OCI-LY1 (cell line): Measurements from ENCODE around the gene CYP2A13.

ENCODE experiments used
- H2AFZ ChIP-seq: fragments of 200-600 bp; sonication (generic), shearing (Covaris generic); 2 replicates; pipeline ENCODE4 v1.6.0; 2014; ENCODE audit warnings: antibody characterized with exemption, mild to moderate bottlenecking, low read length
- H3F3A ChIP-seq: fragments of 200-600 bp; sonication (generic), shearing (Covaris generic); 2 replicates; pipeline ENCODE4 v1.6.0; 2014; ENCODE audit warnings: mild to moderate bottlenecking, antibody characterized with exemption, low read length, moderate library complexity; ENCODE audit not compliant: insufficient read depth
- H3K27ac ChIP-seq: fragments of 200-600 bp; sonication (generic); 2 replicates; pipeline ENCODE4 v1.5.1; 2014; ENCODE audit warnings: low read length, mixed run types, mild to moderate bottlenecking, low read depth; ENCODE audit not compliant: poor library complexity, severe bottlenecking
- H3K27me3 ChIP-seq: fragments of 200-600 bp; sonication (generic); 2 replicates; pipeline ENCODE4 v1.6.0; 2014; ENCODE audit warnings: antibody characterized with exemption, mild to moderate bottlenecking, low read length, moderate library complexity; ENCODE audit not compliant: insufficient read depth
- H3K36me3 ChIP-seq: fragments of 200-600 bp; sonication (generic); 2 replicates; pipeline ENCODE4 v1.6.1; 2014; ENCODE audit warnings: mild to moderate bottlenecking, antibody characterized with exemption, low read length, moderate library complexity, mixed read lengths; ENCODE audit not compliant: insufficient read depth
- H3K4me1 ChIP-seq: fragments of 200-600 bp; sonication (generic); 2 replicates; pipeline ENCODE4 v1.5.1; 2014; ENCODE audit warnings: mild to moderate bottlenecking, low read length, moderate library complexity; ENCODE audit not compliant: insufficient read depth, severe bottlenecking
- H3K4me2 ChIP-seq: fragments of 200-600 bp; sonication (generic), shearing (Covaris generic); 2 replicates; pipeline ENCODE4 v1.6.1; 2014; ENCODE audit warnings: low read length
- H3K4me3 ChIP-seq: fragments of 200-600 bp; sonication (generic); 2 replicates; pipeline ENCODE4 v1.5.1; 2014; ENCODE audit warnings: low read length, low read depth, mild to moderate bottlenecking, mixed read lengths; ENCODE audit not compliant: poor library complexity, severe bottlenecking
- H3K79me2 ChIP-seq: fragments of 200-600 bp; shearing (Covaris generic); 2 replicates; pipeline ENCODE4 v1.6.1; 2016; ENCODE audit warnings: mixed run types, low read length, mixed read lengths; ENCODE audit not compliant: insufficient read depth
- H3K9ac ChIP-seq: fragments of 200-600 bp; sonication (generic), shearing (Covaris generic); 2 replicates; pipeline ENCODE4 v1.6.1; 2014; ENCODE audit warnings: mild to moderate bottlenecking, low read length, mixed read lengths
- H3K9me2 ChIP-seq: fragments of 200-600 bp; sonication (generic), shearing (Covaris generic); 2 replicates; pipeline ENCODE4 v1.6.1; 2014; ENCODE audit warnings: low read depth, mild to moderate bottlenecking, low read length, mixed read lengths
- H3K9me3 ChIP-seq: fragments of 200-600 bp; shearing (Covaris generic); 2 replicates; pipeline ENCODE4 v1.6.1; 2014; ENCODE audit warnings: low read length, mixed read lengths
- H4K20me1 ChIP-seq: fragments of 200-600 bp; sonication (generic), shearing (Covaris generic); 2 replicates; pipeline ENCODE4 v1.6.0; 2016; ENCODE audit warnings: mild to moderate bottlenecking, low read length; ENCODE audit not compliant: insufficient read depth
- EZH2 ChIP-seq: fragments of 200-600 bp; sonication (generic), shearing (Covaris generic); IDR thresholded peaks from 2 replicates; pipeline ENCODE4 v1.8.0; 2017; ENCODE audit warnings: borderline replicate concordance, mixed run types, mild to moderate bottlenecking, antibody characterized with exemption, low read length, moderate library complexity, mixed read lengths
- TF ChIP-seq, protein P1 (sequence below): fragments of 200-600 bp; sonication (generic), shearing (Covaris generic); IDR thresholded peaks from 2 replicates; pipeline ENCODE4 v1.5.1; 2017; ENCODE audit warnings: mild to moderate bottlenecking, antibody characterized with exemption, low read length, moderate library complexity, mixed read lengths

CYP2A13 gene

DNA sequence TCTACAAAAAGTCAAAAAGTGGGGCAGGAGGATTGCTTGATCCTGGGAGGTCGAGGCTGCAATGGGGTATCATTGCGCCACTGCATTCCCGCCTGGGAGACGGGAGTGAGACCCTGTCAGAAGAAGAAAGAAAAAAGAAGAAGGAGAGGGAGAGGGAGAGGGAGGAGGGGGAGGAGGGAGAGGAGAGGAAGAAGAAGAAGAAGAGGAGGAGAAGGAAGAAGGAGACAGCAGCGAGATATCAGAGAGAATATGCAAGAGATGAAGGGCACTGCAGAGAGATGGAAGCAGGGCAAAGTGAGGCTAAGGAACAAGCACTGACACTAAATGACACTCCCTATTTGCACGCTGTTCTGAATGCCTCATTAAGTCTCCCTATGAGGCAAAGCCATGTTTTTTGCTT lies 40.4 kb downstream of the CYP2A13 start:
- H3K4me1 ChIP-seq: no peaks in the 10 kb centered on the region
- H4K20me1 ChIP-seq: no peaks in the 10 kb centered on the region
- H3K79me2 ChIP-seq: no peaks in the 10 kb centered on the region
- TF ChIP-seq EZH2: no peak
- TF ChIP-seq, protein P1, sequence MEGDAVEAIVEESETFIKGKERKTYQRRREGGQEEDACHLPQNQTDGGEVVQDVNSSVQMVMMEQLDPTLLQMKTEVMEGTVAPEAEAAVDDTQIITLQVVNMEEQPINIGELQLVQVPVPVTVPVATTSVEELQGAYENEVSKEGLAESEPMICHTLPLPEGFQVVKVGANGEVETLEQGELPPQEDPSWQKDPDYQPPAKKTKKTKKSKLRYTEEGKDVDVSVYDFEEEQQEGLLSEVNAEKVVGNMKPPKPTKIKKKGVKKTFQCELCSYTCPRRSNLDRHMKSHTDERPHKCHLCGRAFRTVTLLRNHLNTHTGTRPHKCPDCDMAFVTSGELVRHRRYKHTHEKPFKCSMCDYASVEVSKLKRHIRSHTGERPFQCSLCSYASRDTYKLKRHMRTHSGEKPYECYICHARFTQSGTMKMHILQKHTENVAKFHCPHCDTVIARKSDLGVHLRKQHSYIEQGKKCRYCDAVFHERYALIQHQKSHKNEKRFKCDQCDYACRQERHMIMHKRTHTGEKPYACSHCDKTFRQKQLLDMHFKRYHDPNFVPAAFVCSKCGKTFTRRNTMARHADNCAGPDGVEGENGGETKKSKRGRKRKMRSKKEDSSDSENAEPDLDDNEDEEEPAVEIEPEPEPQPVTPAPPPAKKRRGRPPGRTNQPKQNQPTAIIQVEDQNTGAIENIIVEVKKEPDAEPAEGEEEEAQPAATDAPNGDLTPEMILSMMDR: no peak
- H3K9me3 ChIP-seq: no peaks in the 10 kb centered on the region
- no peaks in the 10 kb centered on the region for H3K9me2 ChIP-seq
- no peaks in the 10 kb centered on the region for H3K36me3 ChIP-seq
- H3K9ac ChIP-seq: no peak overlapping the region
- no peaks in the 10 kb centered on the region for H3K27me3 ChIP-seq
- no peak overlapping the region for H3K27ac ChIP-seq
- no peak overlapping the region for H3K4me2 ChIP-seq
- no peak overlapping the region for H2AFZ ChIP-seq
- H3F3A ChIP-seq: no peaks in the 10 kb centered on the region
- H3K4me3 ChIP-seq: no peak overlapping the region

DNA sequence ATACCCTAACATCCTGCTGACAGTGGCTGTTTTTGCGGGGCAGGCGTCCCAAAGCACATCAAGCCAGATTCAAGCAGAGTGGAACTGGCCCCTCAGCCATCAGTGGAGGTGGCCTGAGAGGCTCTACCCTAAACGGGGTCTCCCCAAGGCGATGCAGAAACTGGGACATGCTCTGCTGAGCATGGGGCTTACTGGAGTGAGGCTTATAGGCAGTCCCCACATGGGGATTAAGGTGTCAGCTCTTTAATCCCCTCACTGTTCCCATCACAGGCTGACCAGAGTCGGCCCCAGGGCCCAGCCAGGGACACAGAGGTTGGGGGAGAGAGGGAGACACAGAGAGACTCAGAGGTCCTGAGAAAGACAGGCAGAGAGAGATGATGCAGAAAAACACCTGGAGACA lies 42.9 kb downstream of the CYP2A13 start:
- Histone ChIP-seq H3F3A (no peaks in the 10 kb centered on the region), H3K9me3 (no peaks in the 10 kb centered on the region), H3K4me3 (no peak overlapping the region), H3K79me2 (no peaks in the 10 kb centered on the region), H3K4me2 (no peak overlapping the region), H2AFZ (no peak overlapping the region), H3K36me3 (no peaks in the 10 kb centered on the region), H3K9ac (no peak overlapping the region), H3K9me2 (no peaks in the 10 kb centered on the region), H4K20me1 (no peaks in the 10 kb centered on the region), H3K4me1 (no peaks in the 10 kb centered on the region), H3K27ac (no peak overlapping the region), H3K27me3 (no peaks in the 10 kb centered on the region)
- TF ChIP-seq EZH2: no peak
- TF ChIP-seq, protein P1: no peak

DNA sequence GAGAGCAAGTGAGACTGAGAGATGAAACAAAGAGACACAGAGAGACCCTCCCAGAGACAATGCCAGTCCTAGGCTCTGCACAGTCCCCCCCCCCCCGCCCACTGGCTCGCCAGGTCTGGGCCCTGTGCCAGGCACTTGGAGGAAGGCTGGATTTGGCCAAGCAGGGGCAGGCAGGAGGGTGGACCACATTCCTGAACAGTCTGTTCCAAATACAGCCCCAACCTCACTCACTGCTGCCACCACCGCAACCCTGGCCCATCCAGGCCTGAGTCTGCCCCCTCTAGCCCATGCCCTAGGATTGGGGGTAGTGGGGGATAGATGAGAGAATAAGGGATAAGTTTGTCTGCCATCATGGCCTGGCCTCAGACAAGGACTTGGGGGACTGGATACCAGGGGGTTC lies 45.0 kb downstream of the CYP2A13 start:
- no peaks in the 10 kb centered on the region for H3F3A ChIP-seq
- no peak overlapping the region for H3K9ac ChIP-seq
- no peaks in the 10 kb centered on the region for H3K9me3 ChIP-seq
- no peaks in the 10 kb centered on the region for H3K27me3 ChIP-seq
- no peaks in the 10 kb centered on the region for H4K20me1 ChIP-seq
- H3K36me3 ChIP-seq: no peaks in the 10 kb centered on the region
- H3K4me2 ChIP-seq: no peak overlapping the region
- H3K79me2 ChIP-seq: no peaks in the 10 kb centered on the region
- H3K27ac ChIP-seq: no peak overlapping the region
- no peak overlapping the region for H3K4me3 ChIP-seq
- no peaks in the 10 kb centered on the region for H3K9me2 ChIP-seq
- H3K4me1 ChIP-seq: no peaks in the 10 kb centered on the region
- TF ChIP-seq, protein P1: no peak
- TF ChIP-seq EZH2: no peak
- H2AFZ ChIP-seq: no peak overlapping the region
